Renal pelvis (tissue), 4 donors: ENCODE results near the gene RBM6. TPM values are rescaled to one million over a fixed set of nuclear protein-coding genes. Genes with fewer than 3 reads are reported as not detected.
"Not testable (repeated sequence)": the region's sequence is repeated elsewhere in the genome, so short reads cannot be mapped to it uniquely, and the experiment has no call there.

Source experiments
- DNase-seq: peaks from one replicate; pipeline ENCODE4 v3.0.0-alpha.2; 2013
- polyA plus RNA-seq, 3 donors: library from polyadenylated mRNA; unstranded; fragments of 120-200 nt; gene quantifications; one replicate each; pipeline ENCODE4 v1.2.1, GENCODE V29; 2013; ENCODE audit not compliant: insufficient read length in 3 of 3

Gene RBM6
- polyA plus RNA-seq, 3 donors, result 123 to 187 (median 129) TPM

DNA sequence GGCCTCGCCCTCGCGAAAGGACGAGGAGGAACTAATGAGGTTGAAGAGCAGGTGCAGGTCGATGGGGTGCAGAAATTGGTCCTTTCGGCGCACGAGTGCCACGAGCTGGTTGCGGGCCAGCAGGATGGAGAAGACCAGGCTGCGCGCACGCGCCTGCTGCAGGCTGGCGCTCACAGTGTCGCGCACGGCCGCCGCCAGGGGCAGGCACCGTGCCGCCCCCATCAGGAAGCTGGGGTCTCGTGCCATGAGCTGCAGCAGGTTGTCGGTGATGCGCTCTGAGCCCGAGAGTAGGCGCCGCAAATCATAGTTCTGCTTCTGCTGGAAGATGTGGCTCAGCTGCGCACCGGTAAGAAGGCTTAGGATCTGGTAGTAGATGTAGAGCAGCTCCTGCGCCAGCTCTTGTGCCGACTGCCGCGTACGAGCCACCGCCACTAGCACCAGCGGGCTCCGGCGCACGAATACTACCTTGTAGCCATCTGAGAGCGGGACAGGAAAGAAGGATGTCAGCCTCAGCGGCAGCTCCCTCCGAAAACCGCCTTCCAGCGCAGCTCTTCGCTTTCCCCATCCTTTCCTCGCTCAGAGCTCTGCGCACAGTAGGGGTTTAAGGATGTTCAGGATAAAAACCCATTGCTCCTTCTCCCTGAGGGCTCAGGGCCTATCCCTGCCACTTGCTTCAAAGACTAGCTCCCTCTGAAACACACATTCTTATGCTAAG lies 29.4 kb upstream of the RBM6 start:
- DNase-seq, result peak; percentile 36

DNA sequence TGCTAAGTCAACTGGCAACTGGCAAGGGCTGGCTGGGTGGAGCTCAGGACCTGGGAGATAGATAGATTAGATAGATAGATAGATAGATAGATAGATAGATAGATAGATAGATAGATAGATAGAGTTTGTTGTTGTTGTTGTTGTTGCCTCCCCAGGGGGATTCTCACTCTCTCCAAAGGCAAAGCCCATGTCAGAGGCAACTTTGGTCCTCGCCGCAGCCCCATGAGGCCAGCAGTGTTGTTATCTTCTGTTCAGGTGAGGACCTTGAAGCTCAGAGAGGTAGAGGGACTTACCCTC lies 28.9 kb upstream of the RBM6 start:
- DNase-seq, result no peak

DNA sequence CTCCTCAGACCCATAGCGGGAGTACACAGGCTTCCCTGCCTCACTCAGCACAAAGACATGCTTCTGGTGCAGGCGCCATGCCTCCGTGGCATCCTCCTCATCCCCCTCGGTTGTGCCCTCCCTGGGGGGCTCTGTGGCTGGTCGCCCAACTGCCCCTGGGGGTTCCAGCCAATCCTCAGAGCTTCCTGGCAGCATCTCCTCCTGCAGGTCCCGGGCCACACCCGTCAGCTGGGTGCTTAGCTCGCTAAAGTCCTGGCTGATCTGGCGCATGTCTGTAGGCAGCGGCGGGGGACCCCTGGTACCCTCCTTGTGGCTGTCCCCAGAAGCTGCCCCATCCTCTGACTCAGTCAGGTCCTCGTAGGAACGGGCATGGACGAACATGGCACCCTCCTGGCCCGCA lies 28.3 kb upstream of the RBM6 start:
- DNase-seq, result no peak

DNA sequence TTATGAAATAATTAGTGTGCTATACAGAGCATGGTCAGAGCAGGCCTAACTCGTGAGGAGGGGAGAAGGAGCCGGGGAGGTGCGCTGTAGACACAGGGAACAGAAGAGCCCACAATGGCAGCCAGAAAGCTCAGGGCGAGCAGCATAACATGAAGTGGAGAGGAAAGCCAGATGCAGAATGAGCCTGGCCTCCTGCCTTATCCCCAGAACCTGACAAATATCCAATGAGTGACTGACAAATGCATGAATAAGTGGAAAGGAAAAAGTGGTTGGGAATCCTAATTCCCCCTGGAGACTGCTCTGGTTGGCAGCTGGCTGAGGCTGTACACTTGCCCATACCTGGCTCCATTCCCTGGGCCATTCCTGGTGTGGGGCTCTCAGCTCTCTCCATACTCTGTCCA lies 27.1 kb upstream of the RBM6 start:
- DNase-seq, result no peak

DNA sequence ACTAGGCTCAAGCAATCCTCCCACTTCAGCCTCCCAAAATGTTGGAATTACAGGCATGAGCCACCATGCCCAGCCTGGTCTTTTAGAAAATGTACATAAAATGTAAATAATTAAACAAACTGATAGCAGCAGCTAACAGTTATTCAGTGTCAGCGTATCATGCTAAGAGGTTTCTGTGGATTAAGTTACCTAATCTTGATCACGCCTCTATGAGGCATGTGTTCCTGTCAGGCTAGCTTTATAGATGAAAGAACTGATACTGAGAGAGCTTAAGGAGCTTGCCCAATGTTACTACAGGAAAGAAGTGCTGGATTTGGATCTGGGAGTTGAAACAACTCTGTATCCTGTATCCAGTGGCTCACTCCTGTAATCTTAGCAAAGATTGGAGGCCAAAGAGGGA lies 25.0 kb upstream of the RBM6 start:
- DNase-seq, result no peak

DNA sequence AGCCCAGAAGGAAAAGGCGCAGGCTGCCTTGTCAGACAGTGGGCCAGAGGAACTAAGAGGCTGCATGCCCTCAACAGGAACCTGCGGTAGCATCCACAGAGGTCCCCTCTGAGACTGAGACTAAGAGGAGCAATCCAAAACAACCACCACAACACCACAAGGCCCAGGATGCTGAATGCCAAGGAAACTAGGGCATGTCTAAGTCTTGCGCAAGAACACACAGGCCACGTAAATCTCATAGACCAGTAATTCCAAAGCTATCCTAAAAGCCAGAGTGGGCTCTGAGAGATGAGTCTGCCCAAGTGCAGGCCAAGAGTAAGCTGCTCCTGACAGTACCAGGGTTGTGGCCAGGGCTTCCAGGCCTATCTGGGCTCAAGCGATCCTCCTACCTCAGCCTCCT lies 23.3 kb upstream of the RBM6 start:
- DNase-seq, result no peak

DNA sequence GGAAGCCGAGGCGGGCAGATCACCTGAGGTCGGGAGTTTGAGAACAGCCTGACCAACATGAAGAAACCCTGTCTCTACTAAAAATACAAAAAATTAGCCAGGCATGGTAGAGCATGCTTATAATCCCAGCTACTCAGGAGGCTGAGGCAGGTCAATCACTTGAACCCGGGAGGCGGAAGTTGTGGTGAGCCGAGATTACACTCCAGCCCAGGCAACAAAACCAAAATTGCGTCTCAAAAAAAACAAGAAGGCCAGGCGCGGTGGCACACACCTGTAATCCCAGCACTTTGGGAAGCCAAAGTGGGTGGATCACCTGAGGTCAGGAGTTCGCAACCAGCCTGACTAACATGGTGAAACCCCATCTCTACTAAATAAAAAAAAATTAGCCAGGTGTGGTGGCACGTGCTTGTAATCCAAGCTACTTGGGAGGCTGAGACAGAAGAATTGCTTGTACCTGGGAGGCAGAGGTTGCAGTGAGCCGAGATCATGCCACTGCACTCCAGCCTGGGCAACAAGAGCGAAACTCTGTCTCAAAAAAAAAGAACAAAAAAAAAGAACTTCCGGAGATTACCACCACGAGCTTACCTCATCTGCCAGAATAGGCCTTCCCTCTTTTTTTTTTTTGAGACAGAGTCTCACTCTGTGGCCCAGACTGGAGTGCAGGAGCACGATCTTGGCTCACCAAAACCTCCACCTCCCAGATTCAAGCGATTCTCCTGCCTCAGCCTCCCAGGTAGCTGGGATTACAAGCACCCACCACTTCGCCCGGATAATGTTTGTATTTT lies 22.0 kb upstream of the RBM6 start:
- DNase-seq, result not testable (repeated sequence)

DNA sequence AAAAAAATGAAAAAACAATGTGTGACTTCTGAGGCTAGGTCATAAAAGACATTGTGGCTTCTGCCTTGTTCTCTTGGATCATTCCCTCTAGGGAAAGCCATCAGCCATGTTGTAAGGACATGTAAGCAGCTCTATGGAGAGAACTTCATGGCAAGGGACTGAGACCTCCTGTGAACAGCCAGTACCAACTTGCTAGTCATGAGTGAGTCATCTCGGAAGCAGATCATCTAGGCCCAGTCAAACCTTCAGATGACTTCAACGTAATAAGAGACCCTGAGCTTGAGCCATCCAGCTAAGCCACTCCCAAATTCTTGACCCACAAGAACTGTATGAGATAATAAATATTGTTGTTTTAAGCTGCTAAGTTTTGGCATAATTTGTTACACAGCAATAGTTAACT lies 15.3 kb upstream of the RBM6 start:
- DNase-seq, result no peak

DNA sequence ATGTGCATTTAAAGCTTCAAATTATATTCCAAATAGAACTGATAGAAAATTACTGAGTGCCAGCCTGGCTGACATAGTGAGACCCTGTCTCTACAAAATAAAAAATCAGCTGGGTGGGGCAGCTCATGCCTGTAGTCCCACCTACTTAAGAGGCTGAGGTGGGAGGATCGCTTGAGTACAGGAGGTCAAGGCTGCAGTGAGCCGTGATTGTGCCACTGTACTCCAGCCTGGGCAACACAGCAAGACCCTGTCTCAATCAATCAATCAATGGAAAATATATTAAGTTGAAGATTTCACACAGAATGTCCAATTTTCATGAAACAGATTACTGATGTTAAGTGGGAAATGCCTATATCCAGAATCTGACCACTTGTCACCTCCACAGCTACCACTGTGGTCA lies 14.5 kb upstream of the RBM6 start:
- DNase-seq, result no peak

DNA sequence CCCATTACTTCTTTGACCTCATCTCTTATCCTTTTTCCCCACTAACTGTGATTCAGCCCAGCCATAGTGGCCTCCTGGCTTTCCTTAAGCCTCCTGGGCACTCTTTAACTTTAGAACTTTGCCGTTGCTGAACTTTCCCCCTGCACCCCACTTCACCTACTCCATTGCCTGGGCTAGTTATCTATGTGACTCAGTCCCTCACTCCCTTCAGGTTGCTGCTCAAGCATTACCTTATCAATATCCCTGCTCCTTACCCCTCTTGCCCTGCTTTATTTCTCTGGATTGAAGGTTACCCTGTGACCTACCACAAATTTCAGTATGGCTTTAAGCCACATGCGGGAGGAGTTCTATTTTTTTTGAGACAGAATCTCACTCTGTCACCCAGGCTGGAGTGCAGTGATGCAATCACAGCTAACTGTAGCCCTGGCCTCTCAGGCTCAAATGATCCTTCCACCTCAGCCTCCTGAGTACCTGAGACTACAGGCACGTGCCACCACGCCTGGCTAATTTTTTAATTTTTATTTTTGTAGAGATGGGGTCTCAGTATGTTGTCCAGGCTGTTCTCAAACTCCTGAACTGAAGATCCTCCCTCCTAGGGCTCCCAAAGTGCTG lies 13.7 kb upstream of the RBM6 start:
- no peak for DNase-seq

DNA sequence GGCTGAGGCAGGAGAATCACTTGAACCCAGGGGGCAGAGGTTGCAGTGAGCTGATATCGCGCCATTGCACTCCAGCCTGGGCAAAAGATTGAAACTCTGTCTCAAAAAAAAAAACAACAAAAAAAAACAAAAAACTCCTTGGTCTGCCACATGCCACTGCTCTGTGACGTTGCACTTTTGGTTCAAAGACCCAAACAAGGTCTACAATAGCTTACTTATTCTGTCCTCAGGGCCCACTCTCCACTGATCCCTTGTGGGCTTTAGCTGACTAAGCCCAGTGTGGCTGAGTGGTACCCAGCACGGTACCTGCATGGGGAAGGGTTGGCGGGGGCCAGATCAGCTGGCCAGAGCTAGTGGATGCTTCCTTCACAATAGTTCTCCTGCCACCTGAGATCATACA lies 12.2 kb upstream of the RBM6 start:
- no peak for DNase-seq

DNA sequence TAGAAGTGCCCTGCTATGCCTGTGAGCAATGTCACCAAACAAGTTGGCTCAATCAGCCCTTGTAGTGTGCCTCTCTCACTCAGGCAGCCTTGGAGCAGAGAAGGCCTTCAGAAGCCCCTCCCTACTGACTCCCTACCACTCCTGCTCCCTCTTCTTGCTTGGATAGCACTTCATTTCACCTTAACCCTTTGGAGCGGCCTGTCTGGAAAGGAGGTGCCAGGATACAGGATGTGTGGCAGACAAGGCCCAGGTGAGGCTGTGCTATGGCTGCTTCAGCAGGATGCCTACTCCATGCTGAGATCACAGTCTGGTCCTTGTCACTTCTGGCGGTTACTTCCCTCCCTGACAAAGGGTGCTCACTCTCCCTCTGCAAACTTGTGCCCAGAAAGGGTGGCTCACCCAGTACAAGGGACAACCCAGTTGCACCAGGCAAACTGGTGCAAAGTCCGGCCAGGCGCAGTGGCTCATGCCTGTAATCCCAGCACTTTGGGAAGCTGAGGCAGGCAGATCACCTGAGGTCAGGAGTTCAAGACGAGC lies 11.4 kb upstream of the RBM6 start:
- DNase-seq, result no peak

DNA sequence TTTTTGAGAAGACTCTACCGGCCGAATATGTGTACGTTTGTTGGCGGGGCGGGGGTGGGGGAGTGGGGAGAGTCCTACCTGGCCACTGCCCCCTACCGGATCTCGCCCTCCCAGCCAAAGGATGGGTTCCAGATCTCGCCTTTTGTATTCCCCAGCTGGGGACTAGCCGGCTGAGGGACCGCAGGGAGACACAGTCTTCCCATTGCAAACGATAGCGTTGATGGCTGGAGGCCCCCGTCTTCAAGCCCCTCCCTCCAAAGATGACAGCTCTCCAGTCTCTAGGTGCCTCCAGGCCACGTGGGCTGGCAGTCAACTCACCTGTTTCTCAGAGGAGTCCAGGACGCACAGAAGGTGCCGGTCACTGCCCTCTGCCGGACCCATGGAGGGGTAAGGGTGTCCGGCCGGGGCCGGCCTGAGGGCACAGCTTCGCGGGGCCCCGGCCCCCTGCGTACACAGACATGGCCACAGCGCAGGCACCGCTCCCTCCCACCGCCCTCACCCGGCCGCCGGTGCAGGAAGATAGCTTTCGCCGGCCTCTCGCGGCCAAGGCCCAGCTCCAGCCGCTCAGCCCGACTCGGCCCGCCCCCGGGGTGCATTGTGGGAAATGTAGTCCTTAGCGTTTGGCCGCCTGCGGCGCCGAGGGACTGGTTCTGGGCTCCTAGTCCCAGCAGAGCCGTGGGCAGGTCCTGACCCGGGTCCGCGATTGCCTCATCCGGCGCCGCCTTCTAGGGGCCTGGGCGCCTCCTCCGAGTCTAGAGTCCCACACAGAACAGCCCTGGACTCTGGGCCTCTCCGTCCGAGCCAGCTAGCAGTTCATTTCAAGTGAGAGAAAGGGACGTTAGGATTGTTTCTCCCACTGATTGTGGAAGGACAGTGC lies 10.4 kb upstream of the RBM6 start, which contains the start of gene MON1A:
Gene MON1A (minus strand): TSS at position 521 of the 877 bp plus-strand sequence. CDS start 16,465 bp downstream, outside the sequence.
- peak; percentile 91 for DNase-seq

DNA sequence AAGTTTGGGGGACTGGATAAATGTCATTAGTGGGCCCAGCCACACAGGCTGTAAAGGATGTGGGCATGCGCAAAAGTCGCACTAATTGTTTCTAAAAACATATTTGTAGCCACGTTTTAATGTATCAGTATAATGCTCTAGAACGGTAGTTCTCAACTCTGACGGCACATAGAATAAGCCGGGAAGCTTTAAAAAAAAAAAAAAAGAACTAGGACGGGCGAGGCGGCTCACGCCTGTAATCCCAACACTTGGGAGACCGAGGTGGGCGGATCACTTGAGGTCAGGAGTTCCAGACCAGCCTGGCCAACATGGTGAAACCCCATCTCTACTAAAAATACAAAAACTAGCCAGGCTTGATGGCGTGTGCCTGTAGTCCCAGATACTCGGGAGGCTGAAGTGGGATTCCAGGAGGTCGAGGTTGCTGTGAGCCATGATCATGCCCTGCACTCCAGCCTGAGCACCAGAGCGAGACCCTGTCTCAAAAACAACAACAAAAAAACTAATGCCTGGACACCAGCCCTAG lies 9.7 kb upstream of the RBM6 start:
- no peak for DNase-seq

DNA sequence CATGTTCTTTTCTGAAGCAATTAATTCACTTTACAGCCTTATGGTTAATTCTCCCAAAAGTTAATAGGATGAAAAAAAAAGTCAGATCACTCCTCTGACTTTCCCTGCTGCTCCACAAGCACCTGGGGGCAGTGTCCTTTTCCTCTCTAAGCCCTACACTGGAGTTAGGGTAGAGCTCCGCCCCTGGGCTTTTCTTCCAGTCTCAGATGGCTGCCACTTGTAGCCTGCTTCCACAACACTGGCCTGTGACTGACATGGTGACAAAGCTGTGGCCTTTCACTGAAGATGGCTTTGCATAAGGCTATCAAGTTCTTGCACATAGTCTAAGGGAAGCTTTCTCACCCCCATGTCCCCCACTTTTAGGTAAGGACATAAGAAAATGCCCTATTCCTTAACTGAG lies 9.0 kb upstream of the RBM6 start:
- DNase-seq, result peak; percentile 36

DNA sequence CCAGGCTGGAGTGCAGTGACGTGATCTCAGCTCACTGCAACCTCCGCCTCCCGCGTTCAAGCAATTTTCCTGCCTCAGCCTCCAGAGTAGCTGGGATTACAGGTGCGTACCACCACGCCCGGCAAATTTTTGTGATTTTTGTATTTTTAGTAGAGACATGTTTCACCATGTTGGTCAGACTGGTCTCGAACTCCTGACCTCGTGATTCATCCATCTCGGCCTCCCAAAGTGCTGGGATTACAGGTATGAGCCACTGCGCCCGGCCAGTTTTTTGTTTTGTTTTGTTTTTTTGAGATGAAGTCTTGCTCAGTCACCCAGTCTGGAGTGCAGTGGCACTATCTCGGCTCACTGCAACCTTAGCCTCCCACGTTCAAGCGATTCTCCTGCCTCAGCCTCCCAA lies 7.7 kb upstream of the RBM6 start:
- not testable (repeated sequence) for DNase-seq

DNA sequence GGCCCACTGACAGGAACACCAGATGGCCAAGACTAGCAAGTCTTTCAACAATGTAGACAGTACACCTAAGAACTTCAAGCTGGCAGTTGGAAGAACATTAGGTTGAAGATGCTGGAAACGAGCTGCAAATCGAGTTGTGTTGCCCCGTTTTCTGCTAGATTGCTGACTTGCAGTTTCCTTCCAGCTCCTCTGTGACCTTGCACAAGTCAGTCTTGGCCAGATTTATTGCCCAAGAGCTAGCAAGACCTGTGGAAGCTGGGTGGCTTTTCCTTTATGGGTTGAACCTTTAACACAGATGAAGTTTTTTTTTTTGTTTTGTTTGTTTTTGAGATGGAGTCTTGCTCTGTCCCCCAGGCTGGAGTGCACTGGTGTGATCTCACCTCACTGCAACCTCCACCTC lies 2.9 kb upstream of the RBM6 start:
- no peak for DNase-seq

DNA sequence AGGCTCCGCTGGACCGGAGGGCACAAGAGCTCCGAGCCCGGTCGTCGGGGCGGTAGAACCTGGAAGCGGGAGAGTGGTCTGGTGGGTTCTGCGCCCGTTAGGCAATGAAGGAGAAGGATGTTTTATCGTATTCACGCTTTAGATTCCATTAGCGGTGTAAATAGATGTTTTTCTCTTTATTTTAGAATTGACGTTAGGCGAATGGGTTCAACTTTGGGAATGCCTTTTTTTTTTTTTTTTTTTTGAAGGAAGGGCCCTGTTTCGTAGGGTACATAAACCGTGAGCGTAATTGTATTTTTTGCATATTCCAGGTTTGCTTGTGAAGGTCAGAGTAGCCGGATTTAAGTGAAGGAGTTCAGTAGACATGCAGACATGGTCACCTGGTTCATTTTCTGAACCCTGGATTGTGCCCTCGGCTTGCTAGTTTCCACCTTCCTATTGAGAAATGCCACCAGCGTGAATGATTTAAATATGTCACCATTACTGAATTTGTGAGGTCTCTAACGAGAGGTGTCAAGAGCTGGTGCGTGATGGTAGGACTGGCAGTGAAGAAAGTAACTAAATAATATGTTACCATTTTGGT lies 808 bp downstream of the RBM6 start:
- DNase-seq, result no peak

DNA sequence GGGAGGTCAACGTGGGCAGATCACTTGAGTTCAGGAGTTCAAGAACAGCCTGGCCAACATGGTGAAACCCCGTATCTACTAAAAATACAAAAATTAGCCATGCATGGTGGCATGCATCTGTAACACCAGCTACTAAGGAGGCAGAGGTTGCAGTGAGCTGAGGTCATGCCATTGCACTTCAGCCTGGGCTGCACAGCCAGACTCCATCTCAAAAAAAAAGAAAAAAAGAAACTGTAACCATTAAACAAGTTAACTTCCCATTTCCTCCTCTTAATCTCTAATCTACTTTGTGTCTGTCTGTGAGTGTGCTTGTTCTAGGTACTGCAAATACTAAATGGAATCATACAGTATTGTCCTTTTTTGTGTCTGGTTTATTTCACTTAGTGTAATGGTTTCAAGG lies 2.7 kb downstream of the RBM6 start:
- DNase-seq, result no peak

DNA sequence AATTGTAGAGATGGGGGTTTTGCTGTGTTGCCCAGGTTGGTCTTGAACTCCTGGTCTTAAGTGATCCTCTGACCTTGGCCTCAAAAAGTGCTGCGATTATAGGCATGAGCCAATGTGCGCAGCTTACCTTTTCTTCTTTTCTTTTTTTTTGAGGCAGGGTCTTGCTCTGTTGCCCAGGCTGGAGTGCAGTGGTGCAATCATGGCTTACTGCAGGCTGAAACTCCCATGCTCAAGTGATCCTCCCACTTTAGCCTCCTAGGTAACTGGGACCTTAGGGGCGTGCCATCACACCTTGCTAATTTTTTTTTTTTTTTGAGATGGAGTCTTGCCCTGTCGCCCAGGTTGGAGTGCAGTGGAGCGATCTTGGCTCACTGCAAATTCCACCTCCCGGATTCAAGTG lies 13.0 kb downstream of the RBM6 start:
- DNase-seq, result no peak

DNA sequence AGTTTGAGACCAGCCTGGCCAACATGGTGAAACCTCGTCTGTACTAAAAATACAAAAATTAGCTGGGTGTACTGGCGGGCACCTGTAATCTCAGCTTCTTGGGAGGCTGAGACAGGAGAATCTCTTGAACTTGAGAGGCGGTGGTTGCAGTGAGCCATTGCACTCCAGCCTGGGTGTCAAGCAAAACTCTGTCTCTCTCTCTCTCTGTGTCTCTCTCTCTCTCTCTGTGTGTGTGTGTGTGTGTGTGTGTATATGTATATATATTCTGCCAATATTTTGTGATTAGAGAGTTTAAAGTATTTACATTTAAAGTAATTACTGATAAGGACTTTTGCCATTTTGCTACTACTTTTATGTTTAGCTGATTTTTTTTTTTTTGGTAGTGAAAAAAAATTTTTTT lies 15.7 kb downstream of the RBM6 start:
- no peak for DNase-seq
